ENCODE measurements around the gene NUDCD3. TPM values are rescaled to one million over a fixed set of nuclear protein-coding genes. Genes with fewer than 3 reads are reported as not detected.
A peak's percentile ranks its signal among the peaks of the same experiment; 100 is the strongest.

NUDCD3 gene
- total RNA-seq, 1 donor from 2014 or later, result 71.7 TPM

DNA sequence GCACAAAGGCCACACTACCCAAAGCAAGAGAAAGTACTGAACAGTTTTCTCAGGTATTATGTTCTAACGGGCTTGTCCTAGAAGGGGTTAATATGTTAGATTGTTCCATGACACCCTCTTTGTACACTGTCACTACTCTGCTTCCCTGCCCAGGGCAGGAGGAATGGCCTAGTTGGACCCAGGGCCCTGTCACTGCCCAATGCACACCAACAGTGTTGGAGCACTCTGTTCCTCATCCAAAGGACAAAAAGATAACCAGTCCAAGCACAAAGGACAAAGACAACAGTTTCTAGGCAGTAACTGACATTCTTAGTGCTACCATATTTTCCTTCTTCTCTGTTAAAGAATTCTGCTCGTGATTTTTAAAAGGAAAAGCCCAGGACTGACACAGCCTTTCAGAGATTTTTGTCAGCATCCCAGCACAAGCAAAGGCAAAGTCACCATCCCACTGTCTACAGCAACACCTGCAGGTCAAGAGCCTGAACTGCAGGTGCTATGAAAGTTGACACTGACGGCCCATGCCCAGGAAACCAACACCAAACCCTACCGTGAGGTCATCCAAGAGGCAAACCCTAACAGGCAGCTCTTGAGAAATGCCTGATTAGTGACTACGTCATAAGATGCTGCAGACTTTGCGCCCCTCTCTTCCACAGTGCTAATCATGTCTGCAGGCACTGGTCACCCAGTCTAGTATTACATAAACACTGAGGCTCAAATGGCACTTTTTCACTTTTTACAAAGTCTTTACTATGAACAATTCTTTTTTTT is 13.2 kb downstream of the NUDCD3 start:
- peak; percentile 96 for TF ChIP-seq CTCF (IDR thresholded peaks at IDR 0.05; ENCODE audit: insufficient read depth, low read length, poor library complexity, severe bottlenecking)
- Histone ChIP-seq H3K27me3 (ENCODE audit: control insufficient read depth, insufficient read depth, low read length) (no peaks in the 10 kb centered on the region), H3K4me3 (ENCODE audit: low read depth, low read length) (no peak overlapping the region), H3K36me3 (ENCODE audit: control insufficient read depth, insufficient read depth, low read length) (no peaks in the 10 kb centered on the region)
- DNase-seq (ENCODE audit: low read depth), result no peak

DNA sequence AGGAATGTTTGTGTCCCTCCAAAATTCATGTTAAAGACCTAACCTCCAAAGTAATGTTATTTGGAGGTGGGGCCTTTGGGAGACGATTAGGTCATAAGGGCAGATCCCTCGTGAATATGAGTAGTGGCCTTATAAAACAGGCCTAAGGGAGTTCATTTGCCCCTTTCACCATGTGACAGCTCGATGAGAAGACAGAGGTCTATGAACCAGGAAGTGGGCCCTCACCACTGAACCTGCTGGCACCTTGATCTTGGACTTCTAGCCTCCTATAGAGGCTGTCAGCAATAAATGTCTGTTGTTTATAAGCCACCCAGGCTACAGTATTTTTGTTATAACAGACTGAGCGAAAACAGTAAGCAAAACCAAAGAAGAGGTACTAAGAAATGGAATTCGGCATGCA is 14.1 kb downstream of the NUDCD3 start:
- no peak for TF ChIP-seq CTCF (IDR thresholded peaks at IDR 0.05; ENCODE audit: insufficient read depth, low read length, poor library complexity, severe bottlenecking)
- DNase-seq (ENCODE audit: low read depth), result no peak
- Histone ChIP-seq H3K27me3 (ENCODE audit: control insufficient read depth, insufficient read depth, low read length) (no peaks in the 10 kb centered on the region), H3K4me3 (ENCODE audit: low read depth, low read length) (no peak overlapping the region), H3K36me3 (ENCODE audit: control insufficient read depth, insufficient read depth, low read length) (no peaks in the 10 kb centered on the region)

GRCh38 chr7:44473295-44473694 is 17.2 kb downstream of the NUDCD3 start:
- no peak for TF ChIP-seq CTCF (IDR thresholded peaks at IDR 0.05; ENCODE audit: insufficient read depth, low read length, poor library complexity, severe bottlenecking)
- Histone ChIP-seq H3K36me3 (ENCODE audit: control insufficient read depth, insufficient read depth, low read length) (no peaks in the 10 kb centered on the region), H3K4me3 (ENCODE audit: low read depth, low read length) (no peak overlapping the region), H3K27me3 (ENCODE audit: control insufficient read depth, insufficient read depth, low read length) (no peaks in the 10 kb centered on the region)
- DNase-seq (ENCODE audit: low read depth), result no peak

DNA sequence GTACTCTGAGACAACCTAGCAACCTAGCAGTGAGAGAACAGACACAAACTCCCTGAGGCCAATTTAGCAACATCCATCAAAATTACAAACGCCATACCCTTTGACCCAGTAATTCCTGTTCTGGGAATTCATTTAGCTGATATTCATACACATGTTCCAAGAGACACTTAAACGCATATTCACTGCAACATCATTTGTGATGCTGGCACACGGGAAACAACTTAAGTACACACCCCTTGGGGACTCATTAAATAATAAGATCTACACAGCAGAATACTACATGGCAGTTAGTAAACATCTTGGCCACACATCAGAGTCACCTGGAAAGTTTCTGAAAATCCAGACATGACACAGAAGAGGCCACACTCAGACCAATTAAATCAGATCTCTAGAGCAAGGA is 17.6 kb downstream of the NUDCD3 start:
- no peak for TF ChIP-seq CTCF (IDR thresholded peaks at IDR 0.05; ENCODE audit: insufficient read depth, low read length, poor library complexity, severe bottlenecking)
- H3K4me3 ChIP-seq (ENCODE audit: low read depth, low read length), result no peak overlapping the region
- H3K36me3 ChIP-seq (ENCODE audit: control insufficient read depth, insufficient read depth, low read length), result no peaks in the 10 kb centered on the region
- H3K27me3 ChIP-seq (ENCODE audit: control insufficient read depth, insufficient read depth, low read length), result no peaks in the 10 kb centered on the region
- DNase-seq (ENCODE audit: low read depth), result no peak

DNA sequence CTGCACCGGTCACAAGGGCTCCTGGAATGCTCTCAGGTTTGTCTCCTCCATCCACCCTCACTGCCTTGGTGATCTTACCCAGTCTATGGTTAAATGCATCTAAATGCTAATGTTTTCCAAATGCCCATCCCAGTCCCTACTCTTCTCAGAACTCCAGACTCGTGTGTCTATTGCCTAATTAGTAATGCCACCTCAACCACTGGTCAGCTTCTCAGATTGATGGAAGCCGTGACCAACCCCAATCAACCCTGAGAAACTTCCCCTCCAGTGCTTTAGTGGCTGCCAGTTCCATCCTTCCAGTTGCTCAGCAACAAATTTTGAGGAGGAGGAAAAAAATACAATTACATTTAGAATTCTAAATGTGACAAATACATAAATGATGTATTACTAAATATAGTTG is 18.6 kb downstream of the NUDCD3 start:
- Histone ChIP-seq H3K4me3 (ENCODE audit: low read depth, low read length) (no peak overlapping the region), H3K27me3 (ENCODE audit: control insufficient read depth, insufficient read depth, low read length) (no peaks in the 10 kb centered on the region), H3K36me3 (ENCODE audit: control insufficient read depth, insufficient read depth, low read length) (no peaks in the 10 kb centered on the region)
- no peak for TF ChIP-seq CTCF (IDR thresholded peaks at IDR 0.05; ENCODE audit: insufficient read depth, low read length, poor library complexity, severe bottlenecking)
- no peak for DNase-seq (ENCODE audit: low read depth)

DNA sequence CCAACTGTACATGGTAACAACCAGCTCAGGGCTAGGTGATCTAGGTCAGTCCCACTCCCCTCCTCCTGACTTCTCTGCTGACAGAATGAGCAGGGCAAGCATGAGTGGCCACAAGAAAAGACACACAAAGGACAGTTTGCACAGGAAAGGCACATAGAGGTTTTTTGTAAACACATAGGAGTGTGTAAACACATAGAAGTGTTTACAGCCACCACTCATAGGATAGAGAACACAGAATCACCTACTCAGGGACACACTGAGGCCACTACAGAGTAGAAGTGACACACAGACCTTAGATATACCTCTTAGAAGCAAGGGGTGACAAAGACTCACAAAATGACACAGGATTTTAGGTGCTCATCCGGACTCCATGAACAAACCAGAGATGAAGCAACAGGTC is 19.0 kb downstream of the NUDCD3 start:
- no peak for TF ChIP-seq CTCF (IDR thresholded peaks at IDR 0.05; ENCODE audit: insufficient read depth, low read length, poor library complexity, severe bottlenecking)
- no peak for DNase-seq (ENCODE audit: low read depth)
- H3K27me3 ChIP-seq (ENCODE audit: control insufficient read depth, insufficient read depth, low read length), result no peaks in the 10 kb centered on the region
- no peaks in the 10 kb centered on the region for H3K36me3 ChIP-seq (ENCODE audit: control insufficient read depth, insufficient read depth, low read length)
- no peak overlapping the region for H3K4me3 ChIP-seq (ENCODE audit: low read depth, low read length)
